COR-L47 (cell line): ENCODE results near the gene SLC30A9.
A peak's percentile ranks its signal among the peaks of the same experiment; 100 is the strongest.

Experiments
- DNase-seq: peaks from one replicate; lab custom pipeline; 2025; lab: John Stamatoyannopoulos, UW

SLC30A9 gene

DNA sequence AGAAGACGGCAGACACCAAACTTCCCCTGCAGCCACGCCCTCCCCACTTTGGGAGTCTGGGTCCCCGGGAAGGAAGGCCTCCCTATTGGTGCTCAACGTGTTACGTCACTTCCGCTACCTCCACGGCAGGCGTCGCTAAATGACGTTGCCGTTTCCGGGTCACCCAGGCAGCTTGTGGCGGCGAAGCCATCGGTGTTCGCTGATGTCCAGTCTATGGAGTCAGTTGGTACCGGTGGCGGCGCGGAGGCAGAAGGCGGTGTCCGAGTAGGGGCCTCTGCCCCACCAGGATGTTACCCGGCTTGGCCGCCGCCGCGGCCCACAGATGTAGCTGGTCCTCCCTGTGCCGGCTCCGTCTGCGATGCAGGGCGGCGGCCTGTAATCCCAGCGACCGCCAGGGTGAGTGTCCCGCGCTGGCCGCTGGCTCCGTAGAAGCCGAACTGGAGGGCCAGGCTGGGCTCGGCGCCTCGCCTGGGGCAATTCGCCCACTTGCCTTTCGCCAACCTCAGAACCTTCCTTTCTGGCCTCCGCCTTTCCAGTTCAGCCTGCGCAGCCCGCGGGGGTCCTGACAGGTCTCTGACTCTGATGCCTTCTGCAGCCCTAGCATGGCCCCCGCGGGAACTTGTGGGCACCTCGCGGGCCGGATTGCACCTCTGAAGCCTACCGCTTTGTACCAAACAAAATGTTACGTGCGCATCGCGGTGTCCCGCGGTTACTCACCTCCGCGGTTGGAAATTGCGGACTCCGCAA lies at the start of gene SLC30A9:
Gene SLC30A9 (plus strand): TSS at position 166 of the 747 bp plus-strand sequence. CDS start 122 bp downstream, at position 288.
- DNase-seq = peak; percentile 92

DNA sequence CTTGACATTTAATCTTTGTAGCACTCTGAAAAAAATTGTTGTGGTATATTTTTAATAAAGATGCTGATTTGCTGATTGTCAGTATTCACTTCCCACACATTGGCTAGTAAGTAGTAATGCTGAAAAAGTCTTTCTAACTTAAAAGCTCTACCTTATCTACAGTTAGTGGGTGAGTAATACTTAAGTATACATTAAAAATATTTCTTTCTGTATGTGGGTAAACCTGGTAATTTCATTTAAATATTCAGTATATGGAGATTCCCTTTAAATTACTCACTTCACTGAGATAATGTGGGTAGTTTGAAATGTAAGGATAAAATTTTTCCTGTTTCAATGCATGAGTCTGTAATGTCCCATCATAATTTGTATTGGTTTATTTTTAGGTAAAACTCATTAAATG lies 49.5 kb upstream of the SLC30A9 start:
- no peak for DNase-seq

DNA sequence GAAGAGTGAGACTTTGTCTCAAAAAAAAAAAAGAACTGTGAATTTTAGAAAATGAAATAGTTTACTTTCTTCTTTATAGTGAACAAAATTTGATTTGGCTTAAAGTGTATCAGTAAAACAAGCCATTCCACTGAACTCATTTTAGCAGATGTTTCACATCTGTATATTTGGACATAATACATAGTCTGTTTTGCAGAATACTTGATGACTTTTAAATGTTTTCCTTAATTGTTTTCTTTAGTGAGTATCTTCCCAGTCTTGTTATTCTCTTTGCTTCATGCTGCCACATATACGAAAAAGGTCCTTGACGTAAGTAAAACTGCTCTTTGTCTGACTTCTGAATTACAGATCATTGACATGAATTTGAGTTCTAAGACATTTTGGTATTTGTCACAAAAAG lies 46.8 kb upstream of the SLC30A9 start:
- DNase-seq = no peak

DNA sequence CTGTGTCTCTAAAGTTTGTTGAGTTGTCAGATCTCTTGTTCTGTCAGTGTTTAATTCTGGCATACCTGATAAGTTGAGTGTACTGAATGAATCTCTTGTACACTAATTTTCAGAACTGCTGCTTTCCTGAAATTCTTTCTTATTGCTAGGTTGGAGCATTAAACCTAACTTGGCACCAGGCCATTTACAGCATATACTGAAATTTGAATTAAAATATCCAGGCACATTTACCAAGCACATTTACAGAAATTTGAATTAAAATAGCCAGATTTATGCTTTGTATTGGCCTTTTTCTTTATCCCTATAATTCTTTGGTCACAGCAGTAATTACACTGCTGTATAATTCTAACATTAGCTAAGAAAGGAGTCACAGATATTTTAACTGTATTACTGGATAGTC lies 46.2 kb upstream of the SLC30A9 start:
- DNase-seq = no peak

DNA sequence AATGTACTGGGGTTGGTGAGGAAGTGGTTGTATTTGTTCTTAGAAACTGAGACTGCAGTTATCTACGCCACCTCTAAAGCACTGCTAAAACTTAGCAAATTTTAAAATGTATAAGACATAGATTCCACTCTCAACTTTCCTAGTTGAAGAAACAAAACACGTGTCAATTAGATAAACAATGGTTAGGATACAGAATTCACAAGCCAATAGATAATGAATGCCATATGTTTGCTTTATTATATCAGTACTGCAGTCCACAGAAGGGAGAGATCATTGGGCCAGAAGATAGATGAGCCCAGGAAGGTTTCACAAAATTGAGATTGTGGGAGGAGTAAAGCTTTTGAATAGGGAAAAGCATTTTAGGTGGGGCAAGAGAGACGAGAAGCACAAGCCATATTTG lies 40.8 kb upstream of the SLC30A9 start:
- no peak for DNase-seq

GRCh38 chr4:41957634-41958033 lies 32.7 kb upstream of the SLC30A9 start:
- peak; percentile 21 for DNase-seq

- DNase-seq = peak; percentile 35
Measured at GRCh38 chr4:41963105-41963504, 27.2 kb upstream of the SLC30A9 start.

DNA sequence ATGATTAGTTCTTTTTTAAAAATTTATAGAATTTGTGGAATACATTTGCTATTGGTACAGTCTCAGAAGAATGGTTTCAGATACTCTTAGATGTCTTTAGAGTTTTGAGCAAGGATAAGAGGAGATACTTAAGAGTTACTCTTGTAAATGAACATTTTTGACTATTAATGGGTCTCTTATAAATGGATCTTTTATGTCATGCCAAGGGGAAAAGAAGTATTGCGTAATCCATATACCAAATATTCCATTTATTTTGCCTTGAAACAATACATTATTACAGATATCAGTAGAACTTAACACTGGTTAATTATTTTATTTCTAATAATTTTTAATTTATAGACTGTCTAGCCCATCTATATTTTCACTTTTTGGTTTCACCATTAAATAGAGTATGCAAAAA lies 25.9 kb upstream of the SLC30A9 start:
- DNase-seq = no peak

DNA sequence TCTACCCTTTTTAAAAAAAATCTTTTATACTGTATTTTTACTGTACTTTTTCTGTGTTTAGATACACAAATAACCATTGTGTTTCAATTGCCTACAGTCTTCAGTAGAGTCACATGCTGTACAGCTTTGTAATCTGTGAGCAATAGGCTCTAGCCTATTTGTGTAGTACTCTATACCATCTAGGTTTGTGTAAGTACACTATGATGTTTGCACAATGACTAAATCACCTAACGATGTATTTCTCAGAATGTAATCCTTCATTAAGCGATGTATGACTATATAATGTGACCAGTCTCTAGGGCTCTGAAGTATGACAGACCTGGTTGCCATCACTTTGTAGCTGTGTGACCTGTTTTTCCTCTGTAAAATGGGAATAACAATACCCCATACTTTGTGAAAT lies 22.9 kb upstream of the SLC30A9 start:
- DNase-seq = no peak

DNA sequence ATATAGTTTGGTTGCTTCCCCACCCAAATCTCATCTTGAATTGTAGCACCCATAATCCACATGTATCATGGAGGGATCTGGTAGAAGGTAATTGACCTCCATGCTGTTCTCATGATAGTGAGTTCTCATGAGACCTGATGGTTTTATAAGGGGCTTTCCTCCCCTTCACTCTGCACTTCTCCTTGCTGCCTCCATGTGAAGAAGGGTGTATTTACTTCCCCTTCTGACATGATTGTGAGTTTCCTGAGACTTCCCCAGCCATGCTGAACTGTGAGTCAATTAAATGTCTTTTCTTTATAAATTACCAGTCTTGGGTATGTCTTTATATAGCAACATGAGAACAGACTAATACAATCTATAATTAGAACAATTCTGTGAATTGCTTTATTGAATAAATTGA lies 20.7 kb upstream of the SLC30A9 start:
- DNase-seq = no peak

GRCh38 chr4:41975341-41975740 lies 15.0 kb upstream of the SLC30A9 start:
- DNase-seq = no peak

DNA sequence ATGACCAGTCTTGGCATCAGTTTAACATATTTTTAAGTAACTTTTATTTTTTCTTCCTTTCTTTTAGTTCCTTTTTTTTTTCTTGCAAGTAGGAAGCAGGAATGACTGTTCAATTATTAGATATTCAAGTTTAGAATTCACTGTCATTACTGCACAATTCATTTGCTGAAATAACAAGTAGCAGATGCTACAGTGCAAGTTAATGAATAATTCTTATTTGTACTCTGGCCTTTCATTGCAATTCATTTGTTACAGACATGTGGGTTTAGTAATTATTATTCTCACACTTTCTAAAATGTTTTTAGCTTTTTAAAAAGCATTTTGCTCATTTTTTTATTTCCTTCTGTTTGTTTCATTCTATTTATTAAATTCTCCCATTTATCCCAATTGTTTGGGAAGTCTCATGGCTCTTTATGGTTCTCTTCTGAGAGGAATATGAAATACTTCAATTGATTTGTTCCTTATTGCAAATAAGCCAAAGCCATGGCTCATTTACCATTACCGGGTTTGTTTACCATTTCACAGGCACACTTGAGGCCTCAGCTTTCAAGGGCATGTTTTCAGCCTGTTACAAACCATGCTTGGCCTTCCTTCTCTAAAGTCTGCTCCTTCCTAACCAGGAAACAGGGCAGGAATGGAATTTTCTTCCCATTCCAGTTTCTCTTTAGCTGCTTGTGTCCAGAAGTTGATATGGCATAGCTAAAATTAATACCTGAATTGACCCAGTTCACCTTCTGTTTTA lies 13.4 kb upstream of the SLC30A9 start:
- DNase-seq = no peak

GRCh38 chr4:41977709-41978108 lies 12.6 kb upstream of the SLC30A9 start:
- no peak for DNase-seq

- no peak for DNase-seq
Measured at GRCh38 chr4:41981456-41981855, 8.9 kb upstream of the SLC30A9 start, which contains the start of gene DCAF4L1. DCAF4L1 (plus strand) TSS chr4:41981756; CDS start chr4:41981793, 37 bp downstream.

- DNase-seq = no peak
Measured at GRCh38 chr4:41982716-41983115, 7.6 kb upstream of the SLC30A9 start.

- DNase-seq = no peak
Measured at GRCh38 chr4:41985151-41985550, 5.2 kb upstream of the SLC30A9 start.

DNA sequence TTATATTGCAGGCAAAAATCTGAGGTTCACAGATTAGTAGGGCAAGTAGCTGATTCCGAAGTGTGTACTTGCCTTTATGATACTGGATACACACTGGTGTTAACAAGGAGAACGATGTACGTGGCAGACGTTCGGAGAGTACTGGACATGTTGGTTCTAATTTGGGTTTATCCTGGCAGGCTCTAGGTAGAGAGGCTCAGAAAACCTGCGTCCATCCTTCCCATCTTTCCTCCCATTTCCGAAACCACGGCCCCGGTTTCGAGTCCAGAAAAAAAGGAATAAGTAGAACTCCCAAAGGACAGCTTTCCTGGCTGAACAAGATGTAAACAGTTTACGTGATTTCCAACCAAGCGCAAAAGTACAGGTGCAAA lies 351 bp upstream of the SLC30A9 start:
- no peak for DNase-seq

- no peak for DNase-seq
Measured at GRCh38 chr4:41991916-41992767, 1.8 kb downstream of the SLC30A9 start.

DNA sequence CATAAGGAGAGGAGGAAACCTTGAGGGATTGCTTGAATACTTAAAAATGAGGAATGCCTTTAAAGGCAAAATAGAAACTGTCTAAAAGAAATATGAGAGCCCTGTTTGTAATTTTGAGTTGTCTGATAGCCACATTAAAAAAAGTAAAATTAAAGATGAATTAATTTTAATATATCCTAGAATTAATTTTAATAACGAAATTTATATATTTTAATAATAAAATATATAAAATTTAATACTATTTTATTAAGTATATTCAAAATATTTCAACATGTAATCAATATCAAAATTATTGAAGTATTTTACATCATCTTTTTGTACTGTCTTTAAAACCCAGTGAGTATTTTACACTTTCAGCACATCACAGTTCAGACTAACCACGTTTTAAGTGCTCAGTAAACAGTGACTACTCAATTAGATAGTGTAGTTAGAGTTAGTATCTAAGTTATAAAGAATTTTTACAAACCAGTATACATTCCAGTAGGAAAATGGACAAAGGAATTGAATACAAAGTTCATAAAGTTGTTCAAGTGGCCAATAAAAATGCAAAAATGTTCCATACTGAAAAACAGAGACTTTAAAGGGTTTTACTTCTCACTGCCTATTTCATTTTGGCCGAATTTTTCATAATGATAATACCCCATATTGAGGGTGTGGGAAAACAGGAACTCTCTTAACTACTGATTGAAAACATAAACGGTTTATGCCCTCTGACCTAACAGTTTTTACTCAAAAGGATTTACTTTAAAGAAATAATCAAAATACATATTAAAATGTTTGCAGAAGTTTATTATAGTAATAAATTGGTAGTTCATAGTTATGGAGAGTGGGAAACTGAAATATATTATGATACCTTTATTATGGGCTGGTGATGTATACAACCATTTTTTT lies 2.9 kb downstream of the SLC30A9 start:
- DNase-seq = no peak

DNA sequence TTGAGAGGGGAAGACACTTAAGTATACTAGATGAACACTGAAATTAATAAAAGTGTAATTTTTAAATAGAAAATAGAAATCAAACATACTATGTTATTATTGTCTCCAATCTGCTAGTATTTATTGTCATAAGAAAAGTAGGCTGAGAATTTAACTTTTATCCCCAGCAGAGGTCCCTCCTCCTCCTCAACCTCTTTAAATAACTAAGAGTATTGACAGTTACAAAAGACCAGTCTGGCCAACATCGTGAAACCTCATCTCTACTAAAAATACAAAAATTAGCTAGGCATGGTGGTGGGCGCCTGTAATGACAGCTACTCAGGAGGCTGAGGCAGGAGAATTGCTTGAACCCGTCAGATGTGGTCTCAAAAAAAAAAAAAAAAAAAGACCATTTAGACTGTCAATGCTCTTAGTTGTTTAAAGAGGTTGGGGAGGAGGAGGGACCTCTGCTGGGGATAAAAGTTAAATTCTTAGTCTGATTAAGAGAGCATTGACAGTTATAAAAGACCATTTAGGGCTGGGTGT lies 4.2 kb downstream of the SLC30A9 start:
- no peak for DNase-seq

DNA sequence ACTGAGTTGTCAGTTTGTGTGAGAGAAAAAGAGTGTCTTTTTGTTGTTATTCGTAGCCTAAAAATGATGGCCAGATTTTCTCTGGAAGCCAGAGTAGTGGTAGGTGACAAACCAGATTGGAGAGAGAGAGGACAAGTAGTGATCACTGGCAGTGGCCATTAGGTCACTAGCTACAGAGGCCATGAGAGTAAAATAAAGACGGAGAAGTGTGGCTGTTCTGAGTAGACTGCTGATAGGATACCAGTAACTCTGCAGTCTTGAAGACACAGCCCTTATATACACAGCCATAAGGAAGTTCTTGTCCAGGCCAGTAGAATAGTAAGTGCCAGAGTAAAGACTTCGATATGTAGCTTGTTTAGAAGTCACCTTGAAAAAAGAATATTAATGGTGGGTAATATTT lies 7.7 kb downstream of the SLC30A9 start:
- no peak for DNase-seq
